HG02943 (cell line): Measurements from ENCODE around the gene PLEKHA7.

Experiments used
- ATAC-seq: cut with Tn5 transposase; IDR thresholded peaks from one replicate; pipeline ENCODE4 v1.9.1; 2021; ENCODE audit warnings: mild to moderate bottlenecking, low read depth, moderate library complexity; ENCODE audit not compliant: unreplicated experiment

PLEKHA7 gene

GRCh38 chr11:16779436-16779835 is 234.8 kb downstream of the PLEKHA7 start:
- ATAC-seq, result no peak

DNA sequence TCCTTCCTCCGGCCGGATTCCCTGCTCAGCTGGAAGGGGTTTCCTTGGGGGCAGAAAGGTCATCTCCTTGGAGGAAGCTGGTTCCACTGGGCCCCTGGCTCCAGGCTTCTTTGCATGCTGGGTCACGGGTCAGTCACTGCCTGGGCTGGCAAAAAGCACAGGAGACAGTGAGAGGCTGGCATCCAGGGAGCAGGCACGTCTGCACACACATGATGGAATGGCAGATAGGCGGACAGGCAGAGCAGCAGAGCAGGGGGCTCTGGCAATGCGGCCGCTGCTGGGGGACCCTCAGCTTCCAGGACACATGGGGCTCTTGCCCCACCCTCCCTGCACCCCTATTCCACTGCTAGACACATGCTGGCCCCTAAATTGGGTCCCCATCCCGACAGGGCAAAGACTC is 235.3 kb downstream of the PLEKHA7 start:
- no peak for ATAC-seq

DNA sequence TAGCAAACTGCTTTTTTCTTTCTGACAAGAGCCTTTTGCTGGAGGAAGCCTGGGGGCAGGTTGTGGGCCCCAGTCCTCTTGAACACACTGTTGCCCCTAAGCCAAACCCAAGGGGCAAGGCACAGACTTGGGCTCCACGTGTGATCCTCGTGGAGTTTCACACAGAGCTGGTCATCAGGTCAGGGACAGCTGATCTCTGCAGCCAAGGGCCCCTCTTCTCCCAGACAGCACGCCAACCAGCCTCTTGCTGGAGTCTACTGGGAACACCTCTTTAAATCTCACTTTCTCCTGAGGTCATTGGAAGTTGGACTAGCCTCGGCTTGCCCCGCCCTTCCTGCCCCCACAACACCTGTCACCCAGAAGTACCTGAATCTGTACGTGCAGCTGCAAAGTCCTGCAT is 235.9 kb downstream of the PLEKHA7 start:
- no peak for ATAC-seq

GRCh38 chr11:16777613-16777975 is 236.6 kb downstream of the PLEKHA7 start:
- no peak for ATAC-seq

DNA sequence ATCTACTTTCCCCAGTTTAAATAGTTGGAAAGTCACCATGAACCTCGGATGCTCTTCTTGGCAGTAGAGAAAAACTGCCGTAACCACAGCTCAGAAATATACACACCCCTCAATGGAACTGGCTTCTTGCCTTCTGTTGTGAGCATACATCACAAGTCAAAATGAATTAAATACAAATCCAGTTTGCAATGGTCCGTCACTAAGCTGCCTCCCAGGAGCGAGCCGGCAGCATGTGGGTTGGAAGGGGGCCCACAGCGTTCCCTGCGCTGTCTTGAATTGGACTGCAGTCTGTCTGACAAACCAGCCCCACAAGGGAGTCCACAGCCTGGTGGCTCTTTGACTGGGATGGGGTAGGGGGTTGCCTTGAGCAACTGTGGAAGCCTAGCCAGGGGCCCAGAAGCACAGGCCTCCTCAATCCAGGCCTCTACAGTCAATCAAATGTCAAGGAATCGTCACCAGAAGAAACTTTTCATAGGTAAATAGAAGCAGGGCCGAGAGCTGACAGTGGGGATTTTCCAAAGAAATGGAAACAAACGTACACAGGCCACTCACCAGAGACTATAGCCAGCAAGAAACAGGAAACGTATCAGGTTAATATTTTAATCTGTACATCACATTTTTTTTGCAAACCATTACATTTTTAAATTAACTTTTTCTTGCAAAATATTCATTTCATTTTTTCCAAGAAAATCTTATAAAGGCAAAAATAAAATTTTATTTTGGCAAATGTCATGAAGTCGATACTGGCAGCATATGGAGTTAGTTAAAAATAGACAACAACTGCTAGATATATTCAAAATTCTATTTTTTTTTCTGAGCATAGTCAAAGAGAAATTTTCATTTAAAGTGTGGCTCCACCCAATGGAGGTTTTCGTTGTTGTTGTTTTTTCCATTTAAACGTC is 237.3 kb downstream of the PLEKHA7 start:
- no peak for ATAC-seq

DNA sequence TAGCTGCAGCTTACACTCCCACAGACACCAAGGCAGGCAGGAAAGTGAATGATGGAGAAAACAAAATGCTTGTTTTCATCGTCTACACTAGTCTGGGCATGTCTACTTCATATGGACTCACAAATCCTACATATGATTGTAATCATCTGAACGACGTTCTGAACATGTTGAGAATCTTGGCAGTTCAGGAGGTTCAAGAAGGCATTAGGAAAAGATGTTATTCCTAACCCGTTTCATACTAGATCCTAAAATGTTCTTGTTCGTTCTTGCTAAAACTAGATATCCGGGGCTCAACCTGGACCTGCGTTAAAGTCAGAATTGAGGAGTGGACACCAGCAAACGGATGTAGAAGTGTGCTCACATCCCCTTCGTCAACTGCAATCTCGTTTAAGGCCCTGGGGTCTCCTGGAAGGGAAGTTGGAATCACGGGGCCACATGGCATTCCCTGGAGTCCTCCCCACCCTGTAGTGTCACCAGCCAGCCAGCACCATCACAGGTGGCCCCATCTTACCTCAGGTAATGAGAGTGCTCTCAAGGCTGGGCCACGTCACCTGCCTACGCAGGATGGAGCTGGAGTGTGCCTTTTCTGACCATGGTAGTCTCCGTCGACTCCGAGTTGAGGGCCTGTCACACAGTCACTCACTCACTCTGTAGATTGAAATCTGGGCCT is 238.5 kb downstream of the PLEKHA7 start:
- ATAC-seq, result no peak

- ATAC-seq, result no peak
Measured at GRCh38 chr11:16774936-16775613, 239.1 kb downstream of the PLEKHA7 start.

DNA sequence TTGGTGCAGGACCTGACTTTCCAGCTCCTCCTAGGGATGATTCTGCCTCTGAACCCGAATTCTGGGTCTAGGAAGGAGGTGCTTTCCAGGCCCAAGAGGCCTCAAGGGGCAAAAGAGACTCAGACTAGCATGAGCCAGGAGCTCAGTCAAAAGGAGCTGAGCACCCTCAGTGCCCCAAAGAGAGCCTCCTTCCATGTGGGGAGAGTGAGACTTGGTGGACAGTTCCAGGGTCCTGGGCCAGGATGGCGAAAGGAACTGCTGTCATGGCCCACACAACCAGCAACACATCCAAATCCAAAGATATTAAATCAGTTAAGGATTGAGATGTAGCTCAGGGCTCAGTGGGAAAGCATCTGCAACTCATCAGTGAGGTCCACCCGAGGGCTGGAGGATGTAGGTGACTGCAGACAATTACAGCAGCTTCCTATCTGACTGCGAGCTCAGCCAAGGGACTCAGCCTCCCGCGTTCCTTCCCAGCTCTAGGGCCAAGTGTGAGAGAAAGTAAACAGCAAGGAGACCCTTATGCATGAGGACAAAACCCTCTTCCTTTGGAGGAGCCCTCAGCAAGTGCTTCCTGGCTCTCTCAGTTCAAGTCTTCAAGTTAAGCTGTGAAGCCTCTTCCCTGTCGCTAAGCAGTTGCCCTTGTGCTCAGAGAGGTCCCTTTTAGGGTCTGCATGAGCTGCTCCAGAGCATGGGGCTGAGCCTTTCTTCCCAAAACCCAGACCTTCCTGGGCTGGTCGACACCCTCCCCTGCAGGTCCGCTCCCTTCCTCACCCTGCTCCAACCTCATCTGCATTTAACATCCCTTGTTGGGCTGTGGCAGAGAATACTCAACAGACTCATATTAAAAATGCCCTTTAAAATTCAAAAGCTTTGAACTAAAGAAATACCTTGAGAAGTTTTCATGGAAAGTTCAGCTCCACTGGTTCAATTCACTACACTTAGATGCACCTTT is 240.0 kb downstream of the PLEKHA7 start:
- no peak for ATAC-seq

- no peak for ATAC-seq
Measured at GRCh38 chr11:16772141-16772512, 242.1 kb downstream of the PLEKHA7 start.

- no peak for ATAC-seq
Measured at GRCh38 chr11:16771350-16772140, 242.7 kb downstream of the PLEKHA7 start.

DNA sequence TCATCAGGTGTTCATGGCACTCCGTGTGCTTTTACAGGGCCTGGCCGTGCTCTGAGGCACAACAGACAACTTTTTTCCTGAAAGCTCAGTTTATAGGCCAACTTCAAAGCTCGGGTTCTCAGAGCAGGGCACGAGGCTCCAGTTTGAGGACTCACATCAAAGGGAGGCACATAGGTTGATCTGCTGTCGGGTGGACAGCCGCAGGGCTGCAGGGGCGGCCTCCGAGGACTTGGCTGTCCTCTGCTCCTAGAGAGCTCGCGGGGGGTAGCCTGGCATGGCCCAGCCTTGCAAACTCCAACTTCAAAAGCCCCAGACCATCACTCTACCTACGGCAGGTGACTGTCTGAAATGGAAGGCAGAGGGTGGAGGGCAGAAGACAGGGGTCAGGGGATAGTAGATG is 244.2 kb downstream of the PLEKHA7 start:
- ATAC-seq, result no peak

DNA sequence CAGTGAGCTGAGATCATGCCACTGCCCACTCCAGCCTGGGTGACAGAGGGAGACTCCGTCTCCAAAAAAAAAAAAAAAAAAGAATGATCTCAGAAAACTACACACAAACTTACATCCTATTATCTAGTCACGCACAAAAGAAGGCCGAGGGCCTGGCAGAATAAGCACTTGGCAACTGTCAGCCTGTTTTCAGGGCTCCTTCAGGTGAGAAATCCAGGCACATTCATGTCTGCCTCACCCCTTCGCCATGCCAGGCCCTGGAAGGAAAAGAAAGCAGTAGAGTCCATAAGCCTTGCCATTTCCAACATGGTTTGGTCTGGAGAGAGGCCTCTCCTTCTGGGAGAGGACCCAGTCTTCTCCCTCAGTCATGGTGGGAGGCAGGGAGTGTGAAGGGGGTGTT is 244.8 kb downstream of the PLEKHA7 start:
- no peak for ATAC-seq

- ATAC-seq, result no peak
Measured at GRCh38 chr11:16767957-16768356, 246.3 kb downstream of the PLEKHA7 start.

DNA sequence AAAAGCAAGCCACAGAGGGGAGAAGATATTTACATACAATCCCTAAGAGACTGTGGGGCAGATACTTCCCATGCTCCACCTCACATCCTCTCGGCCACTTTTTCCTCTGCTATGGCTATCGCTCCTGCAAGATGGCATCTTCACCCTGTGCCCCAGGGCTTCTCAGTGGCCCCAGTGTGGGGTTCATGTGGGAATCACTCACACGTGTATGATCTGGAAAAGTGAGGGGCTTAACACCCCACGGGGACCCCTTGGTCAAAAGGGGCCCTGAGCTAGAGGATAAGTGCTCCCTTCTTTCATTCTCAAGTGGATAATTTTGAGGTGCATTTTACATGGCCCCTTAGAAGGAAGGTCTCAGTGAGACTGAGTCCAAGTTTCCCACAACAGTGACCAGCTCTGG is 247.1 kb downstream of the PLEKHA7 start:
- ATAC-seq, result no peak

DNA sequence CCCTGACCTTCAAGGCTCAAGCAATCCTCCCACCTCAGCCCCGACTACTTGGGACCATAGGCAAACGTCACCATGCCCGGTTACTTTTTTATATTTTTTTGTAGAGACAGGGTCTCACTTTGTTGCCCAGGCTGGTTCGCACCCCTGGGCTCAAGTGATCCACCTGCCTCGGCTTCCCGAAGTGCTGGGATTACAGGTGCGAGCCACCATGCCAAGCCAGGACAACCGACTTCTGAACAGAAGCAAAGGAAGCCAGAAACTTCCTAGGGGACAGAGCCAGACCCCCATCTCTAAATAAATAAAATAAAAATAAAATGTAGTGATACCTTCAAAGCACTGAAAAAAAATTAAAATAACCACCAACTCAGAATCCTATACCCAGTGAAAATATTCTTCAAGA is 249.3 kb downstream of the PLEKHA7 start:
- ATAC-seq, result no peak

DNA sequence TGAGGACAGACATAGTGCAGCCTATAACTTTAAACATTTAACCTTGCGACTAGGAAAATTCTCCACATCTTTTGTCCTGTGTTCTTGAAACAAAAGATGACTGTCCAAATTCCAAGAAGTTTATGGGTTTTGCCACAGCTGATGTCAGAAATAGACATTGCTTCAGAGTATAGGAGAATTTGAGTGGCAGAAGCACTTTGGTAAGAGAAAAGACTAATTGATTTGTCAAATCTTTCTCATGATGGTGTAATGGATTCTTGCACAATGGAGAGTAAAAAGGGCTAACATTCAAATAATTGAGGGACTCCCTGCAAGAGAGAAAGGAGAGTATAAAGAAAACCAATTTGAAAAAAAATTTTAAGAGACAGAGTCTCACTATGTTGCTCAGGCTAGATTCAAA is 250.5 kb downstream of the PLEKHA7 start:
- no peak for ATAC-seq

DNA sequence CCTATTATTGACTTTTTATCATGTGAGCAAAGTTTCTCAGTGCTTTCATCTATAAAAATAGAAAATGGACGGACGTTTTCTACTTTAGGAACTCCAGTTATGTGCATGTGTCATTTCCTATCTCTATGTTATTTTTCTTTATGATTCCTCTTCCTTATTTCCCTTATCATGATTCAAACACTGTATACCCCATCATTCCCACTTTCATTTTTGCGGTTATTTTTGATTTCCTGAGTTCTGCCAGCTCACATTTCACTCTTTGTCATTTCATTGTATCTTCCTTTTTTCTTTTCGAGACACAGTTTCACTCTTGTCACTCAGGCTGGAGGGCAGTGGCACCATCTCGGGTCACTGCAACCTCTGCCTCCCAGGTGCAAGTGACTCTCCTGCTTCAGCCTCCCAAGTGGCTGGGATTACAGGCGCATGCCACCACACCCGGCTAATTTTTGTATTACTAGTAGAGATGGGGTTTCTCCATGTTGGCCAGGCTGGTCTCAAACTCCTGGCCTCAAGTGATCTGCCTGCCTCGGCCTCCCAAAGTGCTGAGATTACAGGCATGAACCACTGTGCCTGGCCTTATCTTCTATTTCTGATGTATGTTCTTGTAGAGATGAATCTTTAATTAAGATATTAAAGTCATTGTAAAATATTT is 254.2 kb downstream of the PLEKHA7 start:
- ATAC-seq, result no peak

DNA sequence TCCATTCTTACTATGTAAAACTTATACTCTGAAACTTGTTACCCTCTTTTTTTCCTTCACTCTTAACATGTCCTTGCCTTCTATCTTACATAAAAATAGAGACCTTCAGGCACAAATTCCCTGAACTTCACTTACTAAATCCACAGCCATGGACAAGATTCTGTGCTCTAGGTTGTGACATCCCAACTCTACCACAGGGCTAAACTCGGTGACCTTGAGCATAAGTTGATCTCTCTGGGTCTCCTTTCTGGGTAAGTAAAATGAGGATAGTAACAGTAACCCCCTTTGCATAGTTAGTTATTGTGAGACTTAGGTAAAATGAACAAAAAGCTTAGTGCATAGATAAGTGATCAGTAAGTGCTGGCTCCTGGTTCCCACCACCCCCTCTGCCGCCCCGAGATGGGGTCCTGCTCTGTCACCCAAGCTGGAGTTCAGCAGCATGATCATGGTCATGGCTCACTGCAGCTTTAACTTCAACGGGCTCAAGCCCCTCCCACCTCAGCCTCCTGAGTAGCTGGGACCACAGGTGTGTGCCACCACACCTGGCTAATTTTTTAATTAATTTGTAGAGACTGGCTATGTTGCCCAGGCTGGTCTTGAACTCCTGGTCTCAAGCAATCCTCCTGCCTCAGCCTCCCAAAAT is 255.7 kb downstream of the PLEKHA7 start:
- ATAC-seq, result no peak

- no peak for ATAC-seq
Measured at GRCh38 chr11:16750417-16750816, 263.8 kb downstream of the PLEKHA7 start.
